ENCODE data around the gene LYVE1. TPM values are rescaled to one million over a fixed set of nuclear protein-coding genes. Genes with fewer than 3 reads are reported as not detected.

Gene LYVE1
- total and polyA plus RNA-seq, 2 of the 13 experiments (the other 11 are each of a cell fraction or from before 2014, with no cell fraction given) = 1.2 to 1.4 TPM

- no peak overlapping the region for H3K9ac ChIP-seq (ENCODE audit: insufficient read depth, low read depth, low read length)
- no peak overlapping the region for H3K4me2 ChIP-seq (ENCODE audit: low read depth, low read length)
- H3K4me3 ChIP-seq (replicated peaks in 1 of 3; ENCODE audit: insufficient read depth in 1 of 3, low read depth in 2 of 3, low read length in 3 of 3) = no peak overlapping the region
- no peaks in the 10 kb centered on the region for H3K79me2 ChIP-seq (ENCODE audit: insufficient read depth, low read length)
- CTCF ChIA-PET (ENCODE audit: low intra/inter-chr PET ratio, low total read pairs) = no interaction called here
- peaks cover 6% of the 10 kb centered on the region; the same call in 1 of the 2 replicates for H3K4me1 ChIP-seq (ENCODE audit: insufficient read depth, low read length)
- WGBS (ENCODE audit: low lambda C conversion rate) = 96% methylated on average over 6 of the region's 6 CpGs
- no peaks in the 10 kb centered on the region for H3K9me3 ChIP-seq (ENCODE audit: low read length)
- BruUV-seq (replicated peaks) = no TSS peak
- TF ChIP-seq ZHX2 (IDR thresholded peaks at IDR 0.05; ENCODE audit: low read depth) (no peak), ZHX2 (CRISPR knock-in tag; IDR thresholded peaks at IDR 0.05; ENCODE audit: borderline replicate concordance) (no peak), RELA (CRISPR knock-in tag; IDR thresholded peaks at IDR 0.05) (no peak), JARID2 (CRISPR knock-in tag; IDR thresholded peaks at IDR 0.05; ENCODE audit: insufficient replicate concordance) (no peak), ZFP90 (CRISPR knock-in tag; IDR thresholded peaks at IDR 0.05; ENCODE audit: borderline replicate concordance) (no peak), NR0B2 (CRISPR knock-in tag; IDR thresholded peaks at IDR 0.05) (no peak), ZNF264 (CRISPR knock-in tag; IDR thresholded peaks at IDR 0.05) (no peak), ARNT2 (CRISPR knock-in tag; IDR thresholded peaks at IDR 0.05; ENCODE audit: low read depth) (no peak), POLR2A (IDR thresholded peaks at IDR 0.05; ENCODE audit: insufficient read depth in 1 of 2, low read depth in 2 of 2, low read length in 2 of 2) (no peak), ZNF619 (CRISPR knock-in tag; IDR thresholded peaks at IDR 0.05) (no peak), ZSCAN9 (CRISPR knock-in tag; IDR thresholded peaks at IDR 0.05; ENCODE audit: borderline replicate concordance) (no peak), HCFC1 (IDR thresholded peaks at IDR 0.05; ENCODE audit: low read depth, low read length) (no peak), JUNB (CRISPR knock-in tag; IDR thresholded peaks at IDR 0.05; ENCODE audit: borderline replicate concordance) (no peak), MED8 (CRISPR knock-in tag; IDR thresholded peaks at IDR 0.05; ENCODE audit: insufficient replicate concordance) (no peak), ZNF782 (CRISPR knock-in tag; IDR thresholded peaks at IDR 0.05; ENCODE audit: borderline replicate concordance) (no peak)
- peaks cover 4 to 29% of the 10 kb centered on the region in 2 experiments for H3K36me3 ChIP-seq (replicated peaks in 1 of 2; ENCODE audit: control insufficient read depth in 1 of 2, insufficient read depth in 2 of 2, low read length in 2 of 2)
- no peak overlapping the region for H2AFZ ChIP-seq (ENCODE audit: low read length)
- no peak overlapping the region for H3K27ac ChIP-seq (ENCODE audit: extremely low read length, insufficient read depth, low read length)
- no peak for ATAC-seq
- in situ Hi-C loops (cut with HindIII; ENCODE audit: extremely low pct_ligation_motif_present, low pct_unique_long_range_greater_than_20kb) (no loop called here), intact Hi-C loops (cut with micrococcal nuclease; ENCODE audit: unreplicated experiment) (no loop called here)
- FAIRE-seq = no peak
- no peaks in the 10 kb centered on the region for H3K27me3 ChIP-seq (ENCODE audit: control insufficient read depth in 1 of 2, insufficient read depth in 2 of 2, low read length in 2 of 2)
- DNase-seq (ENCODE audit: low spot score) = no peak
- no peaks in the 10 kb centered on the region for H4K20me1 ChIP-seq (ENCODE audit: insufficient read depth, low read length)
- POLR2A ChIA-PET = no interaction called here
Measured at GRCh38 chr11:10526974-10527918, 41.2 kb downstream of the LYVE1 start.

Data from HepG2 (cell line).